ENCODE measurements around the gene BMAL1. TPM values are rescaled to one million over a fixed set of nuclear protein-coding genes. Genes with fewer than 3 reads are reported as not detected.

The BMAL1 gene
- total RNA-seq, 1 donor from 2014 or later, result 14.8 TPM

- Mint-ChIP-seq H3K9me3 (ENCODE audit: low read depth) (peaks cover 12% of the 10 kb centered on the region), H3K4me1 (ENCODE audit: low read depth) (no peaks in the 10 kb centered on the region)
These were observed 41.7 kb upstream of the BMAL1 start for GRCh38 chr11:13235895-13236294.

GRCh38 chr11:13236626-13237025 lies 41.0 kb upstream of the BMAL1 start:
- no peak for DNase-seq (ENCODE audit: low spot score)
- Mint-ChIP-seq H3K27me3 (ENCODE audit: low read depth) (no peaks in the 10 kb centered on the region), H3K9me3 (ENCODE audit: low read depth) (peaks cover 12% of the 10 kb centered on the region), H3K4me1 (ENCODE audit: low read depth) (no peaks in the 10 kb centered on the region), H3K4me3 (ENCODE audit: unreplicated experiment) (no peak overlapping the region), H3K27ac (ENCODE audit: unreplicated experiment) (no peak overlapping the region), H3K36me3 (ENCODE audit: low read depth) (peaks cover 2% of the 10 kb centered on the region)
- TF ChIP-seq, protein P1, sequence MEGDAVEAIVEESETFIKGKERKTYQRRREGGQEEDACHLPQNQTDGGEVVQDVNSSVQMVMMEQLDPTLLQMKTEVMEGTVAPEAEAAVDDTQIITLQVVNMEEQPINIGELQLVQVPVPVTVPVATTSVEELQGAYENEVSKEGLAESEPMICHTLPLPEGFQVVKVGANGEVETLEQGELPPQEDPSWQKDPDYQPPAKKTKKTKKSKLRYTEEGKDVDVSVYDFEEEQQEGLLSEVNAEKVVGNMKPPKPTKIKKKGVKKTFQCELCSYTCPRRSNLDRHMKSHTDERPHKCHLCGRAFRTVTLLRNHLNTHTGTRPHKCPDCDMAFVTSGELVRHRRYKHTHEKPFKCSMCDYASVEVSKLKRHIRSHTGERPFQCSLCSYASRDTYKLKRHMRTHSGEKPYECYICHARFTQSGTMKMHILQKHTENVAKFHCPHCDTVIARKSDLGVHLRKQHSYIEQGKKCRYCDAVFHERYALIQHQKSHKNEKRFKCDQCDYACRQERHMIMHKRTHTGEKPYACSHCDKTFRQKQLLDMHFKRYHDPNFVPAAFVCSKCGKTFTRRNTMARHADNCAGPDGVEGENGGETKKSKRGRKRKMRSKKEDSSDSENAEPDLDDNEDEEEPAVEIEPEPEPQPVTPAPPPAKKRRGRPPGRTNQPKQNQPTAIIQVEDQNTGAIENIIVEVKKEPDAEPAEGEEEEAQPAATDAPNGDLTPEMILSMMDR (IDR thresholded peaks at IDR 0.05), result no peak

More at GRCh38 chr11:13235895-13236294, 41.7 kb upstream of the BMAL1 start:
- H3K27me3 Mint-ChIP-seq (ENCODE audit: low read depth), result no peaks in the 10 kb centered on the region
- no peak overlapping the region for H3K27ac Mint-ChIP-seq (ENCODE audit: unreplicated experiment)
- no peak for DNase-seq (ENCODE audit: low spot score)
- H3K4me3 Mint-ChIP-seq (ENCODE audit: unreplicated experiment), result no peak overlapping the region
- TF ChIP-seq, protein P1 (IDR thresholded peaks at IDR 0.05), result no peak
- H3K36me3 Mint-ChIP-seq (ENCODE audit: low read depth), result peaks cover 2% of the 10 kb centered on the region

DNA sequence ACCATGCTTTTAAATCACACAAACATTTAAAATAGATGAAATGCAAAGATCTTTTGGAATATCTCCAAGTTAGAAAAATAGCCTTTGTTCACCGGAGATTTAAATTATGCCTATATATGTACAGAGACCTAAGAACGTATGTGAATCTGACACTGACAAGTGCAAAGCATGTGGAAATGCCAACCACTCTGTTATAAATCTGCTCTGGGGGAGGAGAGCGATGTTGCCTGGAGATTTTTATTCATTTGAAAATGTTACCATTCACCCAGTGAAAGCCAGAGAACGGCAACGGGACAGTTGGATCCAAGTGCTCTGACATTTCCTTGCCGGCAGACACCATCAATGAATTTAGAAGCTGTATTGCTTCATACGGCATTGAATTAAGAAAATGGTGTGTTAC lies 39.8 kb upstream of the BMAL1 start:
- DNase-seq (ENCODE audit: low spot score), result no peak
- H3K27ac Mint-ChIP-seq (ENCODE audit: unreplicated experiment), result no peak overlapping the region
- no peaks in the 10 kb centered on the region for H3K27me3 Mint-ChIP-seq (ENCODE audit: low read depth)
- peaks cover 2% of the 10 kb centered on the region for H3K36me3 Mint-ChIP-seq (ENCODE audit: low read depth)
- H3K9me3 Mint-ChIP-seq (ENCODE audit: low read depth), result peaks cover 12% of the 10 kb centered on the region
- no peak overlapping the region for H3K4me3 Mint-ChIP-seq (ENCODE audit: unreplicated experiment)
- no peaks in the 10 kb centered on the region for H3K4me1 Mint-ChIP-seq (ENCODE audit: low read depth)
- TF ChIP-seq, protein P1 (IDR thresholded peaks at IDR 0.05), result no peak

DNA sequence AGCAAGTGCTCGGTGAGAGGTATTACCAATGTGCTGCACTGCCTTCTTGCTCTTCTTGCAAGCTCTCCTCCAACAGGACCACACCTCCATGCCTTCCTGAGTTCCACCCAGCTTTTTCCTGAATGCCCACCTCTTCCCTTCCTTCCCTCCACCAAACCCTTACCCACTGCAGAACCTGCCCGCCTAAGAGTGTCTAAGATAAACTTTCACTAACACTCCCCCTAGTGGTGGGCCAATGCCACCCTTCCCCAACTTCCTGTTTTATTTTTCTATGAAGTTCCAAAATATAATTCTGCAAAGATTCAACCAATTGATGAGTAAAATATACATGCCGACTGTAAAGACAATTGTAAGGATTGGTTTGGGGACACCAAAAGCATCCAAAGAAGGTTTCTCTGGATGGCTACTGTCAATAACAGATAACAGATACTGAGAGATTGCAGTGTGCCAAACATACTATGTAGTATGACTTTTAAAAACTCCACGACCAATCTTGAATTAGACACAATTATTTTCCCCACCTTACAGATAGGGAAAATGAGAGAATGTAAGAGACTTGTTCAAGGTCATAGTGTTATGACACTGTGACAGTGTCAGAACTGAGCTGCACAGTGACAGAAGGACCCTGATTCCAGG lies 38.6 kb upstream of the BMAL1 start:
- H3K36me3 Mint-ChIP-seq (ENCODE audit: low read depth), result peaks cover 2% of the 10 kb centered on the region
- no peak overlapping the region for H3K4me3 Mint-ChIP-seq (ENCODE audit: unreplicated experiment)
- DNase-seq (ENCODE audit: low spot score), result no peak
- no peak overlapping the region for H3K27ac Mint-ChIP-seq (ENCODE audit: unreplicated experiment)
- H3K27me3 Mint-ChIP-seq (ENCODE audit: low read depth), result peaks cover 3% of the 10 kb centered on the region
- H3K9me3 Mint-ChIP-seq (ENCODE audit: low read depth), result peaks cover 12% of the 10 kb centered on the region
- TF ChIP-seq, protein P1 (IDR thresholded peaks at IDR 0.05), result peak; percentile 93
- no peaks in the 10 kb centered on the region for H3K4me1 Mint-ChIP-seq (ENCODE audit: low read depth)

- Mint-ChIP-seq H3K27me3 (ENCODE audit: low read depth) (peaks cover 14% of the 10 kb centered on the region), H3K4me3 (ENCODE audit: unreplicated experiment) (no peak overlapping the region), H3K36me3 (ENCODE audit: low read depth) (peaks cover 2% of the 10 kb centered on the region), H3K9me3 (ENCODE audit: low read depth) (no peaks in the 10 kb centered on the region), H3K27ac (ENCODE audit: unreplicated experiment) (no peak overlapping the region), H3K4me1 (ENCODE audit: low read depth) (no peaks in the 10 kb centered on the region)
- TF ChIP-seq, protein P1 (IDR thresholded peaks at IDR 0.05), result no peak
- no peak for DNase-seq (ENCODE audit: low spot score)
These were observed 35.0 kb upstream of the BMAL1 start for GRCh38 chr11:13242564-13242963.

Measured in chondrocyte (in vitro differentiated cells).